Activated CD4-positive, alpha-beta T cell treated with anti-CD3 and anti-CD28 coated beads, Interleukin-2, amount 10 ng/mL, durations not matched to agents 24 days and 14 days (primary cell): ENCODE results near the gene IL22. TPM values are rescaled to one million over a fixed set of nuclear protein-coding genes. Genes with fewer than 3 reads are reported as not detected.

Source experiments
- DNase-seq: peaks from one replicate; pipeline ENCODE4 v3.0.0; 2022
- H3K27ac Mint-ChIP-seq: one replicate; pipeline ENCODE4 v1.8.0; 2022; ENCODE audit warnings: mild to moderate bottlenecking, mixed read lengths
- H3K27me3 Mint-ChIP-seq: one replicate; pipeline ENCODE4 v1.8.0; 2022; ENCODE audit warnings: mixed read lengths
- H3K36me3 Mint-ChIP-seq: one replicate; pipeline ENCODE4 v1.8.0; 2022; ENCODE audit warnings: low read depth, mild to moderate bottlenecking, mixed read lengths
- H3K4me1 Mint-ChIP-seq: one replicate; pipeline ENCODE4 v1.8.0; 2021; ENCODE audit warnings: mixed read lengths
- H3K4me3 Mint-ChIP-seq: one replicate; pipeline ENCODE4 v1.8.0; 2022; ENCODE audit warnings: mild to moderate bottlenecking, moderate library complexity, mixed read lengths
- H3K9me3 Mint-ChIP-seq: one replicate; pipeline ENCODE4 v1.8.0; 2021; ENCODE audit warnings: mixed read lengths
- intact Hi-C: fragments of 100-400 bp; cut with micrococcal nuclease; formaldehyde crosslinking; loops from one replicate; pipeline ENCODE4 v1.15.1; 2023
- total RNA-seq: library from RNA; stranded (reverse); gene quantifications from 2 replicates; pipeline ENCODE4 v1.2.3, GENCODE V29; 2022

IL22 gene
- total RNA-seq, 1 donor from 2014 or later, result 2.4 TPM

GRCh38 chr12:68207276-68207675 is 46.1 kb downstream of the IL22 start:
- intact Hi-C loops, result no loop called here
- peaks cover 11% of the 10 kb centered on the region for H3K9me3 Mint-ChIP-seq
- peaks cover 4% of the 10 kb centered on the region for H3K36me3 Mint-ChIP-seq
- peaks cover 14% of the 10 kb centered on the region for H3K27me3 Mint-ChIP-seq
- H3K27ac Mint-ChIP-seq, result no peak overlapping the region
- H3K4me3 Mint-ChIP-seq, result no peak overlapping the region
- H3K4me1 Mint-ChIP-seq, result peaks cover 26% of the 10 kb centered on the region
- peak; percentile 42 for DNase-seq

- Mint-ChIP-seq H3K4me1 (peaks cover 20% of the 10 kb centered on the region), H3K27ac (no peak overlapping the region), H3K27me3 (peaks cover 9% of the 10 kb centered on the region), H3K36me3 (no peaks in the 10 kb centered on the region), H3K9me3 (peaks cover 5% of the 10 kb centered on the region), H3K4me3 (no peak overlapping the region)
- intact Hi-C loops, result no loop called here
- DNase-seq, result peak; percentile 17
Measured at GRCh38 chr12:68206446-68206845, 47.0 kb downstream of the IL22 start.

- intact Hi-C loops, result no loop called here
- Mint-ChIP-seq H3K27ac (no peak overlapping the region), H3K36me3 (peaks cover 3% of the 10 kb centered on the region), H3K27me3 (peaks cover 6% of the 10 kb centered on the region), H3K9me3 (peaks cover 4% of the 10 kb centered on the region), H3K4me1 (peaks cover 36% of the 10 kb centered on the region), H3K4me3 (no peak overlapping the region)
- DNase-seq, result no peak
Measured at GRCh38 chr12:68203460-68203875, 49.9 kb downstream of the IL22 start.

- Mint-ChIP-seq H3K27ac (peak overlapping the region; percentile 63), H3K36me3 (peaks cover 4% of the 10 kb centered on the region), H3K9me3 (no peaks in the 10 kb centered on the region), H3K27me3 (peaks cover under 1% of the 10 kb centered on the region), H3K4me3 (no peak overlapping the region), H3K4me1 (peaks cover 41% of the 10 kb centered on the region)
- peak; percentile 64 for DNase-seq
- intact Hi-C loops, result no loop called here
Measured at GRCh38 chr12:68200854-68201253, 52.5 kb downstream of the IL22 start.

GRCh38 chr12:68199127-68199526 is 54.3 kb downstream of the IL22 start:
- Mint-ChIP-seq H3K36me3 (peaks cover 6% of the 10 kb centered on the region), H3K4me1 (peaks cover 42% of the 10 kb centered on the region), H3K9me3 (peaks cover 4% of the 10 kb centered on the region), H3K27me3 (no peaks in the 10 kb centered on the region), H3K4me3 (peak overlapping the region; percentile 16), H3K27ac (peak overlapping the region; percentile 95)
- intact Hi-C loops, result no loop called here
- DNase-seq, result peak; percentile 51

GRCh38 chr12:68198507-68199086 is 54.8 kb downstream of the IL22 start:
- Mint-ChIP-seq H3K36me3 (peaks cover 6% of the 10 kb centered on the region), H3K4me1 (peaks cover 43% of the 10 kb centered on the region), H3K4me3 (peak overlapping the region; percentile 61), H3K27ac (peak overlapping the region; percentile 95), H3K27me3 (no peaks in the 10 kb centered on the region), H3K9me3 (peaks cover 7% of the 10 kb centered on the region)
- DNase-seq, result peak; percentile 58
- intact Hi-C loops, result loop anchor here (1.0 kb wide), 1 partner anchor 8 kb away; no protein-coding TSS in a partner anchor

Other genes starting within 250 kb of the IL22 start
- gene IFNG, start 93.9 kb downstream of the IL22 start, total RNA-seq, result 279 and 285 TPM in 2 replicates
- gene IL26, start 27.8 kb downstream of the IL22 start, total RNA-seq, result 6.9 and 7.7 TPM in 2 replicates
- 23.2 and 24.9 TPM in 2 replicates for gene MDM1, start 78.8 kb upstream of the IL22 start, total RNA-seq